ENCODE results near the gene SKOR2.

Gene SKOR2

DNA sequence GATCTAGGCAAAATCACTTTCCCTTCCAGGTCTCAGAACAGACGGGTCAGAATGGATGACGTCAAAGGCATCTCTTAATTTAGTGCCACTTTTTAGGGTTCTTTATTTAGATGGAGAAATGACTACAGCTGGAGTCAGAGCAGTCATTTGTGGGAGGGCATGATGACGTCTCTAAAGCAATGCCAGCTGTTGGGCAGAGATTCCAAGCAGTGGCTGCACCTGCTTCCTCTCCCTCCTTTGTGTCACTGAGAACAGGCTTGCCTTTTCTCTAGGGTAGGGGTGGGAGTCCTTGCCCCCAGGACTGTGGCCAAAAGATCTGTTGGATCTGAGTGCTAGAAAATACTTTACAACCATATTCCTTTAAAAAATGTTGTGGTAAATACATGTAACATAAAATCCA lies 28.7 kb upstream of the SKOR2 start:
- H2AFZ ChIP-seq (ENCODE audit: low read length) = no peak overlapping the region
- no peak overlapping the region for H3K27ac ChIP-seq (ENCODE audit: low read length)
- no peaks in the 10 kb centered on the region for H3F3A ChIP-seq (ENCODE audit: insufficient read depth, low read length)
- H3K9ac ChIP-seq (ENCODE audit: low read length) = no peak overlapping the region
- no peaks in the 10 kb centered on the region for H3K36me3 ChIP-seq (replicated peaks; ENCODE audit: insufficient read depth, low read length)
- H3K27me3 ChIP-seq (replicated peaks; ENCODE audit: insufficient read depth, low read length) = no peaks in the 10 kb centered on the region
- TF ChIP-seq EZH2 (optimal IDR thresholded peaks at IDR 0.05; ENCODE audit: low read depth, low read length) (no peak), EZH2phosphoT487 (IDR thresholded peaks at IDR 0.05; ENCODE audit: low read length) (no peak), CTCF (IDR thresholded peaks at IDR 0.05; ENCODE audit: low read length) (no peak)
- no peaks in the 10 kb centered on the region for H3K9me2 ChIP-seq (replicated peaks; ENCODE audit: insufficient read depth, low read length)
- DNase-seq = no peak
- H3K79me2 ChIP-seq (ENCODE audit: low read length) = no peaks in the 10 kb centered on the region
- H3K9me3 ChIP-seq (replicated peaks; ENCODE audit: insufficient read depth, low read length) = no peaks in the 10 kb centered on the region
- H3K4me1 ChIP-seq (ENCODE audit: low read length) = no peaks in the 10 kb centered on the region
- no peak overlapping the region for H3K4me2 ChIP-seq (ENCODE audit: low read depth, low read length)
- no peaks in the 10 kb centered on the region for H4K20me1 ChIP-seq (ENCODE audit: insufficient read depth, low read length)
- no peak overlapping the region for H3K4me3 ChIP-seq (ENCODE audit: low read length)

- no peak overlapping the region for H3K27ac ChIP-seq (ENCODE audit: low read length)
- H3K36me3 ChIP-seq (replicated peaks; ENCODE audit: insufficient read depth, low read length) = no peaks in the 10 kb centered on the region
- H3F3A ChIP-seq (ENCODE audit: insufficient read depth, low read length) = no peaks in the 10 kb centered on the region
- no peaks in the 10 kb centered on the region for H3K27me3 ChIP-seq (replicated peaks; ENCODE audit: insufficient read depth, low read length)
- H3K9me3 ChIP-seq (replicated peaks; ENCODE audit: insufficient read depth, low read length) = no peaks in the 10 kb centered on the region
- no peaks in the 10 kb centered on the region for H3K4me1 ChIP-seq (ENCODE audit: low read length)
- TF ChIP-seq CTCF (IDR thresholded peaks at IDR 0.05; ENCODE audit: low read length) (no peak), EZH2 (optimal IDR thresholded peaks at IDR 0.05; ENCODE audit: low read depth, low read length) (no peak), EZH2phosphoT487 (IDR thresholded peaks at IDR 0.05; ENCODE audit: low read length) (no peak)
- no peaks in the 10 kb centered on the region for H4K20me1 ChIP-seq (ENCODE audit: insufficient read depth, low read length)
- H3K4me2 ChIP-seq (ENCODE audit: low read depth, low read length) = no peak overlapping the region
- H3K4me3 ChIP-seq (ENCODE audit: low read length) = no peak overlapping the region
- H3K9ac ChIP-seq (ENCODE audit: low read length) = no peak overlapping the region
- H3K9me2 ChIP-seq (replicated peaks; ENCODE audit: insufficient read depth, low read length) = no peaks in the 10 kb centered on the region
- no peaks in the 10 kb centered on the region for H3K79me2 ChIP-seq (ENCODE audit: low read length)
- no peak overlapping the region for H2AFZ ChIP-seq (ENCODE audit: low read length)
- no peak for DNase-seq
These were observed 23.5 kb upstream of the SKOR2 start for GRCh38 chr18:47274961-47275360.

DNA sequence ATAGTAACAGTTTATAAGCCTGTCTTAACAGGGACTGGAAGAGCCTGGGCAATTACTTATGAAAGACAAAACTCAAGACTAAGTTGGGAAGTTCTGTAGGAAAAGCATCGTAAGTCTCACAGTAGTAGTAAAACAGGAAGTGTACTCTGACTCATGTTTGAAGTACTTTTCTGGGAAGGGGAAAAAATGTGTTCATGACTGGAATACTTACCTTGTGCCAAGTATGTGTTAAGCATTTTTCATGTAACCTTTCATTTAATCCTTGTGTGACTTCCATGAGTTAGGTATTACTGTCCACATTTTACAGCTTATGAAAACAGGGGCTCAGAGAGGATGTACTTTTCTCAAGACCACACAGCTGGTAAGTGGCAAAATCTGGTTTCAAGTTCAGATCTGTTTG lies 13.7 kb upstream of the SKOR2 start:
- Histone ChIP-seq H3K36me3 (replicated peaks; ENCODE audit: insufficient read depth, low read length) (no peaks in the 10 kb centered on the region), H3K9me2 (replicated peaks; ENCODE audit: insufficient read depth, low read length) (no peaks in the 10 kb centered on the region), H3K79me2 (ENCODE audit: low read length) (no peaks in the 10 kb centered on the region), H3K4me2 (ENCODE audit: low read depth, low read length) (no peak overlapping the region), H3K27me3 (replicated peaks; ENCODE audit: insufficient read depth, low read length) (no peaks in the 10 kb centered on the region), H3K9me3 (replicated peaks; ENCODE audit: insufficient read depth, low read length) (no peaks in the 10 kb centered on the region), H3F3A (ENCODE audit: insufficient read depth, low read length) (no peaks in the 10 kb centered on the region), H2AFZ (ENCODE audit: low read length) (no peak overlapping the region), H4K20me1 (ENCODE audit: insufficient read depth, low read length) (no peaks in the 10 kb centered on the region), H3K4me1 (ENCODE audit: low read length) (no peaks in the 10 kb centered on the region), H3K9ac (ENCODE audit: low read length) (no peak overlapping the region), H3K4me3 (ENCODE audit: low read length) (no peak overlapping the region), H3K27ac (ENCODE audit: low read length) (no peak overlapping the region)
- no peak for TF ChIP-seq CTCF (IDR thresholded peaks at IDR 0.05; ENCODE audit: low read length)
- no peak for TF ChIP-seq EZH2 (optimal IDR thresholded peaks at IDR 0.05; ENCODE audit: low read depth, low read length)
- no peak for TF ChIP-seq EZH2phosphoT487 (IDR thresholded peaks at IDR 0.05; ENCODE audit: low read length)
- no peak for DNase-seq

Data from MM.1S (cell line).